HG03095 (cell line): ENCODE results near the gene PLEKHF1.
A peak's percentile ranks its signal among the peaks of the same experiment; 100 is the strongest.

Experiments
- ATAC-seq: cut with Tn5 transposase; IDR thresholded peaks from one replicate; pipeline ENCODE4 v1.9.1; 2021; ENCODE audit warnings: moderate library complexity; ENCODE audit not compliant: unreplicated experiment

The PLEKHF1 gene

DNA sequence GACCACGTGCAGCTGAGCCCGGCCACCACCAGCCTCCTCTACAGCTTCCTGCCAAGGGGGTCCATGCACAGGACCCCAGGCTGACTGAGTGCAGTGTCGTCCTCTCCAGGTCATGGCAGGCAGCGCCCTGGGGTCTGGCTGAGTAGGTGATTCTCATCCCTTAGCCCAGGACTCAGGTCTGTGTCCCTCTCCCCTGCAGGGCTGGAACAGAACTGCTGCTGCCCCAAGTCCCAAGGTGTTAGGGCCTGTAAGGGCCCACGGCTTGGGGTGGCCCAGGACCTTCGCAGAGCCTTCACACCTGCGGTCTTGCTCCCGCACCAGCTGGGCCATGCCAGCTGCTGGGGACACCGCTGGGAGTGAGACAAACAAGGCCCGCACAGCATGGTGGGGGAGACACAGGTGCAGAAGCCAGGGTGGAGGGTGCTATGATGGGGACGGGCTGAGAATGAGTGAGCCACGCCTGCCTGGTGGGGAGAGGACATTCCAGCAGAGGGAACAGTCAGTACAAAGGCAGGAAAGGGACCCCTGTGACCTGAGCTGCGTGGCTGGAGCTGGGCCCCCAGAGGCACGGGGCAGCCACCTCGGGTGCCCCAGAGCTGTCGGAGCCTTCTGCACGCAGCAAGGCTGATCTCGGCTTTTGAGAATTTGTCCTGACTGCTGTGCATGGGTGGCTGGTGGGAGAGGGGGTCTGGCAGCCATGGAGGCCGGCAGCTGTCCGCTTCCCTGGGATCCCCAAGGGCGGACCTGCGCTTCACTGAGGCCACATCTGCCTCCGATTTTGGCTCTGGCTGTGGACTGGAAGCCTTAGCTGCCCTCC lies 11.9 kb downstream of the PLEKHF1 start:
- no peak for ATAC-seq

DNA sequence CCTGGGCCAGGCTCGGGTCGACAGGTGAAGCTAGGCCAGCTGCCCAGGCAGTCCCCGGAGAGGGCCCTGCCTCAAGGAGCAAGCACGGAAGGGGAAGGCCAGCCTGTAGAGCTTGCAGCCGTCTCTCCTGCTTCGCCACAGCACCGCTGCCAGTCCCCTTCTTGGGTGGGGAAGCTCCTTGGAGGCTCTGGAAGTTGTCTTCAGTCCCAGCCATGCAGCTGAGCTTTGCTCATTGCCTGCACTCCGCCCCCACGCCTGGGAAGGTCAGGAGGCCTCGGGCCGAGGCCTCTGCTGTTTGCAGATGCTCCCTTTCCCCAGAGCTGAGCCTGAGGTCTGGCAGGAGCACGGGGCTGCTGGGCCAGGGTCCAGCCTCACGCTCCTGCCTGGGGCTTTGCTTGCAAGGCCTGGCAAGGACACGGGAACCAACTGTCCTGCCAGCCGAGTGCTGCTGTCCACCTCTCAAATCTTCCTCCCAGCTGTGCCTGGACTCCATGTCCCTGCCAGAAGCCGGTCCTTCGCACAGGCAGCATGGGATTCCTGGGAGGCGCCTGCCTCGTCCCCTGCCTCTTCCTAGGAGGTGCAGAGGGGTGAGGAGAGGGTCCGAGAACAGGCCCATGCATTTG lies 13.3 kb downstream of the PLEKHF1 start:
- ATAC-seq: no peak

DNA sequence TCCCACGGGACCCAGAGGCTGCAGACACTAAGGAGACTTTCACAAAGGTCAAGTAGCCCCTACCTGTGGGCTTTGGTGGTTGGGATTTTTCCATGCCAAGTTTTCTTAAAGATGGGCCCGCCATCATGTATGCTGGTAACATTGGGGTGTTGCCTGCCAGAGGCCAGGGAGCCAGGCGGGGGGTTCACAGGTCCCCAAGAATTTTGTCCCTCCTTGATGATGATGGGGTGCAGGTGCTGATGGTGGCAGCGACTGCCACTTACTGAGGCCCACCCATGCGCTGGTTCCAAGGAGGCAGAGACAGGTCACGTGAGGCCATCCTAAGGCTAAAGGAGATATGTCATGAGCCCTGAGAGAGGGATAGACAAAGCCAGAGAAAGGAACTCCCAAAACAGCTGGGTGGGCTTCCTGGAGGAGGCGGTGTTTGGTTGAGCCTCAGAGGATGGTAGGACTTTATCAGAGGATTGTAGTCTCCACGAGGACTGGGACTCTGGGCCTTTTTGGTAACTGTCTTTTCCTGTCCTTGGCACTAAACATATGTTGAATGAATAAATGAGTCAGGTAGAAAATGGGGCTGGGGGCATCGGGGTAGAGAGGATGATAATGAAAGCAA lies 14.4 kb downstream of the PLEKHF1 start:
- ATAC-seq: no peak

DNA sequence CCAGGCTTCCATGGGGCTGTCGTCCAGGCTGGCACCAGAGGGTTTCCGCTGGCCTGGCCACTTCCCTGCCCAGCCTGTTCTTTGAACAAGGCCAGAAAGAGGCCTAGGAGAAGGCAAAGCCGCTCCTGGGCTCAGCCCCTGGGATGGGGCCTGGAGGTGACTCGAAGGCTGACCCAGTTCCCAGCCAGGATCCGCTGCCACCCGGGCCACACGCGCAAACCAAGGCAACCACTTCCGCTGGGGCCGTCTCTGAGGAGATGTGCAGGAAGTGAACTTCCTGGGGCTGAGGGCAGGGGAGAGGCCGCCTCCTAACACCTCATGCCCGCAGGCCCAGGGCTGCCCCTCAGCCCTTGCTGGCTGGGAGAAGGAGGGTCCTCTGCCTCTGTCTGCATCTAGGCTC lies 15.2 kb downstream of the PLEKHF1 start:
- ATAC-seq: peak; percentile 67

DNA sequence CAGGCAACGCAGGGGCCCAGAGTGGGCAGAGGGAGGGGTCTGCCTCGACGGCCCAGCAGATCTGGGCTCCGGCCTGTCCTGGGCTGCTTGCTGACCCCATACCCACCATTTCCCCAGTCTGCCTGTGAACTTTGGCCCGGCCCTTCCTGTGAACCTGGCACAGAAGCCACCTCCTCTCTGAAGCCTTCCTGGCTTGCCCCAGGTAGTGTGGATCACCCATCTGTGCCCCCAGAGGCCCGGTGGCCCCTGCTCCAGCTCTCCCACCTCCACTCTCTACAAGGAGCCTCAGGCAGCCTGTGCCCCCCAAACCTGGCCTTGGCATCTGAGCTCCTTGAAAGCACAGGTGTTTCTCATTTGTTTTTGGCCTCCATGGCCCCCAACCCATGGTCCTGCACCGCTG lies 15.7 kb downstream of the PLEKHF1 start:
- ATAC-seq: no peak

DNA sequence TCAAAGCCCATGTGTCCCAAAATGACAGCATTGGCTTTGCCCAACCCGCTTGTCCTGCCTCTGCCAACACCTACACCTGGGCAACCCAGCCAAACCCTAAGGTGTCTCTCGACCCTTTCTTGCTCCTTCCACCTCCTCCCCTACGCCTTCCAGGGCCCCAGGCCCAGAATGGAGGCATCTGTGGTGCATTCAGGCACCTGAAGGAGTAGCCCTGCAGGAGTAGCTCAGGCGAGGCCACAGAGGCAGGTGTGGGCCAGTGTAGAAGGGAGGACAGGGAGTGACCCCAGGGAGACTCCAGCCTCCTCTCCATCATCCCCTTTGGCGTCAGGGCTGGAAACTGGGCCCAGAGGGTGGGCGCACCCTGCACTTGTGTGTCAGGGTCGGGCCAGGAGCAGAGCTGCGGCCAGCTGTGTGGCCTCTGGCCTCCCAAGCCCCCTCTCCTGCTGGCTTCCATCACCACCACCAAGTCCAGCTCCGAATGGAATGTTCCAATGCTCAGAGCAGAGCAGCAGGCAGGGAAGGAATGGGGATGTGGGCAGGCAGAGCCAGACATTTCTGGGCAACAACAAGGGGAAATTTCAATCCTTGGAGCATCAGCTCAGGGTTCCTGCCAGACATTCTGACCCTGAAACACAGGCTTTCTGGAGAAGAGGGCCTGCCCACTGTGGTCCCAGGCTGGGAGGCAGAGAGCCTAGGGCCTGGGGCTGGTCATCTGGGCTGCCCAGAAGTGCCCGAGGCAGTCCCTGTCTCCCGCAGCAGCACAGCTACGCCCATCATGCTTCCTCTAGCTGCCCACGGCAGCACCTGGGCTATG lies 16.4 kb downstream of the PLEKHF1 start:
- ATAC-seq: no peak

DNA sequence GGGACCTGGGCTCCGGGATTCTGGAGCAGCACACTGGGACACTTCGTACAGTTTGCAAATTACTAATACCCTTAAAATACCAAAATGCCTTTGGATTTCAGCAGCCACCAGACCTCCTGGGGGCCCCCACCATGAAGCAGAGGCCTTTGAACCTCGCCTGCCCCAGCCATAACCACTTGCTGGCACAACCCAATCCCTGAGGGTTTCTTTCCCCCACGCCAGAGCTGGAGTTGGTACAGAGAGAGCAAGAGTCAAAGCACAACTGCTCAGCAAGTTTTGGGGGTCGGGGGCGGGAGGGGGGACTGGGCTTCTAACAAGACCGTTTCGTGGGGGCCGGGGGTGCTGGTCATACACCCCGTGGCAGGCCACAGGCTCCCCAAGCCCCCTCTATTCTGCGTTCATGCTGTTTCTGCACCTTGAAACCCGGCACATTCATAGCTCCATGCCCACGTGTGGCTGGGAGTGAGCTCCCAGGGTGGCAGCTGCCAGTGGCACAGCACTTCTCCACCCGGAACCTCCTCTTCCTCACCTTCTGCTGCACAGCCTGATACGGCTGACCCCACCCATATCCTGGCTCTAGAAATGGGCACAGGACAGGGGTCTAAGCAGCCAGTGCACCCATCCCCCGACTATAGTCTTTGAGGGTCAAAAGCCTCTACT lies 17.1 kb downstream of the PLEKHF1 start:
- ATAC-seq: no peak

DNA sequence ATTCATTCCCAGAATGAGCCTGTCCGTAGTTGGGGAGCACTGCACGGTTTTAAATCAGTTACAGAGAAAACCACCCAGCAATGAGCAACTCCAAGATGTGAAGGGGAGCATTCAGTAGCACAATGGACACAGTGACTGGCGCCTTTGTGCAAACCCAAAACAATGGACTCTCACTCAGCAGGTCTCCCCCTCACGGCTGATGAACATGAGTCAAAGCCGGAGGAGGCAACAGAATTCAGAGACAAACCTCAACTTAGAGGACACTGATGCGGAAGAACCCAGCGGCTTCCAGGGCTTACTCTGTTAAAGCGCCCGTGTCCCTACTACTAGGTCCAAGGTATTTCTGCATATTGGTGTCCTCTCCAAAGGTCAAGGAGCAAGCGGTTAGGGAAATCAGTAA lies 17.7 kb downstream of the PLEKHF1 start:
- no peak for ATAC-seq

DNA sequence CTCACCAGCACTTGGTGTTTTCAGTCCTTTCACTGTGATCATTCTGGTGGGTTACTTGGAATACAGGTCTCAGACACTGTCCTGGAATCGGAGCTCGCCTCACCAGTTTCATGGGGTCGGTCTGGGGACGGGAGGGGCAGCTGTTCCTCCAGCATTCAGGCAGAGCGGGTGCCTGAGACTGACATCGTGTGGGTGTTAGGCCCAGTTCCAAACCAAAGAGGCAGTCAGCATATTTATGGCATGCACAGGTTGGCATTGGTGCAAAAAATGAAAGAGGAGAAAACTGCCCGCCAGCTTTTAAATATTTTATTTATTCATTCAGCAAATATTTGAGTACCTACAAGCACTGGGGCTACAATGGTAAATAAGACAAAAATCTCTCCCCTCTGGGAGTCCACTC lies 20.1 kb downstream of the PLEKHF1 start:
- no peak for ATAC-seq

DNA sequence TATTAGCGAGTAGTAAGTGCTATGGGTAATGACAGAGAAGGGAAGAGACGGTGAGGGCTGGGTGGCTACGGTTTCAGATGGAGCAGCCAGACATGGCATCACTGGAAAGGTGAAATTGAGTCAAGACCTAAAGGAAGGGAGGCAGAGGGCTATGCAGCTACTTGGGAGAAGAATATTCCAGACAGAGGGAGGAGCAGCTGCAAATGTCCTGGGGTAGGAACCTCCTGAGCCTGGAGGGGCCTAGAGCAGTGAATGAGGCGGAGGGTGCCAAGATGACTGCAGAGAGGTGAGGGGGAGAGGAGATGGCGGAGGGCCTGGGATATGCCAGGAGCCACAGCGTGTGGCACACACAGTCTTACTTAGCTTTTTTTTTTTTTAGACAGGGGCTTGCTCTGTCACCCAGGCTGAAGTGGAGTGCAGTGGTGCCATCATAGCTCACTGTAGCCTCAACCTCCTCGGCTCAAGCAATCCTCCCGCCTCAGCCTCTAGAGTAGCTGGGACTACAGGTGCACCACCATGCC lies 21.1 kb downstream of the PLEKHF1 start:
- no peak for ATAC-seq

DNA sequence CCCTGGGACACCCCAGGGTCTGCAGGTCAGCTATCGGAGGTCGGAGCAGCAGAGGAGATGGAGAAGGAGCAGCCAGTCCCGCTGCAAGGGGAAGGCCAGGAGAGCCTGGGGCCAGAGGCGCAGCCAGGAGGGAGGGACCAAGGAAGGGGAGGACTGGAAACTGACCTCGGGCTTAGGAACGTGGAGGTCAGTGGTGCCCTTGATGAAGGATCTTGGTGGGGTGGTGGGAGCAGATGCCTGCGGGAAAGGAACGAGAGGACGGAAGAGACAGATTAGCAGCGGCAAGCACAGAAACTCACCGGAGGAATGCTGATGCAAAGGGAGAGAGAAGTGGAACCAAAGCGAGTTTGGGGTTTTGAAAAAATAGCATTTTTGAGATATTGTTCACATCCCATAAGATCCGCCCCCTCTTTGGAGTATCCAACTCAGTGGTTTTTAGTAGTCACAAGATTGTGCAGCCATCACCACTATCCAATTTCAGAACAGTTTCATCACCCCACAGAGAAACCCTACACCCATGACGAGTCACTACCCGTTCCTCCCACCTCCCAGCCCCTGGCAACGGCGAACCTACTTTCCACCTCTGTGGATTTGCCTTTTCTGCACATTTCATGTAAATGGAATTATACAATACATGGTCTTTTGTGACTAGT lies 22.1 kb downstream of the PLEKHF1 start:
- no peak for ATAC-seq

DNA sequence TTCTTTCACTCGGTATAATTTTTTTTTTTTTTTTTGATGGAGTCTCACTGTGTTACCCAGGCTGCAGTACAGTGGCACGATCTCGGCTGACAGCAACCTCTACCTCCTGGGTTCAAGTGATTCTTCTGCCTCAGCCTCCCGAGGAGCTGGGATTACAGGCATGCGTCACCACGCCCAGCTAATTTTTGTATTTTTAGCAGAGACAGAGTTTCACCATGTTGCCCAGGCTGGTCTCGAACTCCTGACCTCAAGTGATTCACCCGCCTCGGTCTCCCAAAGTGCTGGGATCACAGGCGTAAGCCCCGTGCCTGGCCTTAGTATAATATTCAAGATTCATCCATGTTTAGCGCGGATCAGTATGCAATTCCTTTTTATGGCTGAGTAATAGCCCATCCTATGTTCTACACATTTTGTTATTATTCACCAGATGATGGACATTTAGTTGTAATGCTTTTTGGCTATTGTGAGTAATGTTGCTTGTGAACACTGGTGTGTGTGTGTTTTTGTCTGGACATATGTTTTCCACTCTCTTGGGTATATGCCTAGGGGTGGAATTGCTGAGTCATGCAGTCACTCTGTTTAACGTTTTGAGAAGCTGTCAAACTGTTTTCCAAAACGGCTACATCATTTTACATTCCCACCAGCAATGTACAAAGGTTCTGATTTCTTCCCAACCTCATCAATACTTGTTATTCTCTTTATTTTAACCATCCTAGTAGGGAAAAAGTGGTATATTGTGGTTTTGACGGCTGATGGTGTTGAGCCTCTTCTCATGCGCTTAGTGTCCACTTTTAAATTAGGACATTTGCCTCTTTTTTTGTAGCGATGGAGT lies 22.9 kb downstream of the PLEKHF1 start:
- ATAC-seq: no peak

DNA sequence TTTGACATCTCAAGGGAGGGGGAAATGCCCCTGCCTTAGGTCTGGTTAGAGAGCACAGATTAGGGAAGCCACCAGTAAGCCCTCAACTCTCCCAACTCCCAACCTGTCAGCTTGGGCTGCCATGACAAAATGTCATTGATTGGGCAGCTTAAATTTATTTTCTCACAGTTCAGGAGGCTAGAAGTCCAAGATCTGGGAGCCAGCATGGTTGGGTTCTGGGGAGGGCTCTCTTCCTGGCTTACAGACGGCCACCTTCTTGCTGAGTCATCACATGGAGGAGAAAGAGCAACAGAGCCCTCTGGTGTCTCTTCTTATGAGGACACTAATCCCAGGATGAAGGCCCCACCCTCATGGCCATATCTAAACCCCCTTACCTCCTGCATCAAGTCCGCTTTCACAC lies 25.6 kb downstream of the PLEKHF1 start:
- no peak for ATAC-seq

DNA sequence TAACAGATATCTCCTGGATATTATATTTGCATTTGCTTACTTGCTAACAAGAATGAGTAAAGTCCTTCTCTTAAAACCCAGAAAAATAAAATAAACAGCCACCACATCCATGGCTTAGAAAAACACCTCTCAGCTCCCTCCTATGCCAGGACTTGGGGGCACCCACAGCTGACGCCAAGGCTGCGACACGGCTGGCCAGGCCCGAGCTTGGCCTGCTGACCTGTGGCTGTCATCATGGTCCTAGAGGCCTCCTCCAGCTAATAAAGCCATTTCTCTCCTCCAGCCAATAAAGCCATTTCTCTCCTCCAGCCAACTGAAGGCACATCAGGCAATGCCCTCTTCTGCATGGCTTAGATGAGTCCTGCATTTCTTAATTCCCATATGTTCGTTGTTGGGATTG lies 28.9 kb downstream of the PLEKHF1 start:
- ATAC-seq: no peak

DNA sequence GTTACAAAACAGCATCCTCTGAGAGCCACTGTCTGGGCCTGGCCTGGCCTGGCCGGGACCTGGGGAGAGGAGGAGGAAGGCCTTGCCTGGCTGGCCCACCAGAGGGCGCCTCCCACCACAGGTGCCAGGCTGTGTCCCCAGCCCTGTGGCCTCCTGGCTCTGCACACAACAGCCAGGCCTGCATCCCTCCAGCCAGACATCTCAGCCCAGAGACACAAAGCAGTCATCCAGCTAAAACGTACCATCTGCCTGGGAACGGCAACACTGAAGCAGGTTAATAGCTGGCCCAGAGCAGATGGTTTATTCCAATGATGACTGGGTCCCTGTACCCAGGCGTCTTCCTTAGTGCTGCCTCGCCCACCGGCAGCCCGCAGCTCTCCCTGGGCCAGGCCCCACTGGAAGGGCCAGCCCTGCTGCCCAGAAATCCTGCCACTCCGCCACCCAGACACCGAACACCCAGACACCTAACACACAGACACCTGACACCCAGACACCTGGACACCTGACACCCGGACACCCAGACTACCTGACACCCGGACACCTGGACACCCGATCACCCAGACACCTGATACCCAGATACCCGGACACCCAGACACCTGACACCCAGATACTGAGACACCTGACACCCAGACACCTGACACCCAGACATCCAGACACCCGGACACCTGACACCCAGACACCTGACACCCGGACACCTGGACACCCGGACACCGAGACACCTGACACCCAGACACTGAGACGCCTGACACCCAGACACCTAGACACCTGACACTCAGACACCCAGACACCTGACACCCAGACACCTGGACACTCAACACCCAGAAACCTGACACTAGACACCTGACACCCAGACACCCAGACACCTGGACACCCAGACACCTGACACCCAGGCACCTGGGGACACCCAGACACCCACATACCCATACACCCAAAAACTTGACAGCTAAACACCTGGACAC lies 29.7 kb downstream of the PLEKHF1 start:
- ATAC-seq: peak; percentile 95

DNA sequence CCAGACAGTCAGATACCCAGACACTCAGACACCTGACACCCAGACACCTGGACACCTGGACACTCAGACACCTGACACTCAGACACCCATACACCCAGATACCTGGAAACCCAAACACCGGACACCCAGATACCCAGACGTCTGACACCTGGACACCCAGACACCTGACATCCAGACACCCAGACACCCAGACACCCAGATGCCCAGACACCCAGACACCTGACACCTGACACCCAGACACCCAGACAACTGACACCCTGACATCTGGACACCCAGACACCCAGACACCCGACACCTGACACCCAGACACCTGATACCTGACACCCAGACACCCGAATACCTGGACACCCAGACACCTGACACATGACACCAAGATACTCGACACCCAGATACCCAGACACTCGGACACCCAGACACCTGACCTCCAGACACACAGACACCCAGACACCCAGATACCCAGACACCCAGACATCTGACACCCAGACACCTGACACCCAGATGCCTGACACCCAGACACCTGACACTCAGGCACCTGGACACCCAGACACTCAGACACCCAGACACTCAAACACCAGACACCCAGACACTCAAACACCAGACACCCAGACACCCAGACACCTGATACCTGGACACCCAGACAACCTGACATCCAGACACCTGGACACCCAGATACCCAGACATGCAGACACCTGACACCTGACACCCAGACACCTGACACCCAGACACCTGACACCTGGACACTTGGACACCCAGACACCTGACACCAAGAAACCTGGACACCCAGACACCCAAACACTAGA lies 30.7 kb downstream of the PLEKHF1 start:
- ATAC-seq: no peak

DNA sequence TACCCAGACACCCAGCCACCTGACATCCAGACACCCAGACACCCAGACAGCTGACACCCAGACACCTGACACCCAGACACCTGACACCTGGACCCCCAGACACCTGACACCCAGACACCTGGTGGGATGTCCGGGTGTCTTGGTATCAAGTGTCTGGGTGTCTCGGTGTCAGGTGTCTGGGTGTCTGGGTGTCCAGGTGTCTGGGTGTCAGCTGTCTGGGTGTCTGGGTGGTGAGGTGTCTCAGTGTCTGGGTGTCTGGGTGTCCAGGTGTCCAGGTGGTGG lies 31.2 kb downstream of the PLEKHF1 start:
- ATAC-seq: no peak
